PC-9 (cell line): ENCODE data around the gene RPS2. TPM values are rescaled to one million over a fixed set of nuclear protein-coding genes. Genes with fewer than 3 reads are reported as not detected.

Experiments
- BruUV-seq: library from RNA; stranded (reverse); fragments of 400-500 nt; replicated peaks from 2 replicates; lab custom pipeline; 2021; lab: Mats Ljungman, UMichigan
- CTCF ChIA-PET: fragments of 300-600 bp; sonication (Branson Sonifier 250); formaldehyde crosslinking; loops from one replicate; lab custom pipeline; 2022; ENCODE audit warnings: antibody characterized with exemption; lab: Charles Lee
- POLR2A ChIA-PET: fragments of 300-600 bp; sonication (Branson Sonifier 250); formaldehyde crosslinking; loops from one replicate; lab custom pipeline; 2022; ENCODE audit warnings: antibody characterized with exemption; ENCODE audit not compliant: unreplicated experiment; lab: Charles Lee
- DNase-seq, 2 experiments: peaks; one replicate each; pipeline versions ENCODE4 v3.0.0 to v3.0.0-alpha.2; 2015 to 2022; ENCODE audit warnings: mixed read lengths in 1 of 2
- H2AFZ ChIP-seq: fragments of 200-600 bp; sonication (generic); 2 replicates; pipeline ENCODE4 v1.8.1; 2017; ENCODE audit warnings: antibody characterized with exemption
- H3F3A ChIP-seq: fragments of 200-600 bp; sonication (generic); 2 replicates; pipeline ENCODE4 v1.8.1; 2017; ENCODE audit warnings: antibody characterized with exemption, mild to moderate bottlenecking, low read depth; ENCODE audit not compliant: insufficient read depth
- H3K27ac ChIP-seq: fragments of 200-600 bp; sonication (generic); 2 replicates; pipeline ENCODE4 v1.6.1; 2016; ENCODE audit warnings: mixed run types
- H3K27me3 ChIP-seq: fragments of 200-600 bp; sonication (generic); 2 replicates; pipeline ENCODE4 v1.6.1; 2016; ENCODE audit warnings: low read depth, mixed run types; ENCODE audit not compliant: insufficient read depth
- H3K36me3 ChIP-seq: fragments of 200-600 bp; sonication (generic); 2 replicates; pipeline ENCODE4 v1.6.1; 2016; ENCODE audit warnings: low read depth, mixed run types
- H3K4me1 ChIP-seq: fragments of 200-600 bp; sonication (generic); replicated peaks from 2 replicates; pipeline ENCODE4 v1.6.1; 2016; ENCODE audit warnings: mixed run types; ENCODE audit not compliant: insufficient read depth
- H3K4me2 ChIP-seq: fragments of 200-600 bp; sonication (generic); 2 replicates; pipeline ENCODE4 v1.6.1; 2017; ENCODE audit warnings: mixed run types
- H3K4me3 ChIP-seq: fragments of 200-600 bp; sonication (generic); 2 replicates; pipeline ENCODE4 v1.6.1; 2016; ENCODE audit warnings: mixed run types
- H3K79me2 ChIP-seq: fragments of 200-600 bp; sonication (generic); 2 replicates; pipeline ENCODE4 v1.6.1; 2017; ENCODE audit warnings: low read depth, mixed run types
- H3K9me2 ChIP-seq: fragments of 200-600 bp; sonication (generic); 2 replicates; pipeline ENCODE4 v1.8.1; 2017; ENCODE audit warnings: mild to moderate bottlenecking; ENCODE audit not compliant: insufficient read depth
- H3K9me3 ChIP-seq: fragments of 200-600 bp; sonication (generic); 2 replicates; pipeline ENCODE4 v1.8.1; 2016; ENCODE audit warnings: low read depth; ENCODE audit not compliant: insufficient read depth
- H4K20me1 ChIP-seq: fragments of 200-600 bp; sonication (generic); 2 replicates; pipeline ENCODE4 v1.8.1; 2017; ENCODE audit not compliant: insufficient read depth
- CTCF ChIP-seq: fragments of 200-600 bp; sonication (generic); conservative IDR thresholded peaks from 2 replicates; pipeline ENCODE4 v1.6.1; 2017; ENCODE audit warnings: mixed run types, antibody characterized with exemption, mild to moderate bottlenecking, moderate library complexity
- EZH2 ChIP-seq: fragments of 200-600 bp; sonication (generic); IDR thresholded peaks from 2 replicates; pipeline ENCODE4 v1.8.0; 2017; ENCODE audit warnings: antibody characterized with exemption, low read depth
- intact Hi-C: fragments of 100-400 bp; cut with micrococcal nuclease; formaldehyde crosslinking; loops from one replicate; pipeline ENCODE4 v1.10.0; 2022; ENCODE audit not compliant: unreplicated experiment
- total RNA-seq: library from RNA; stranded (reverse); gene quantifications from 2 replicates; pipeline ENCODE4 v1.2.3, GENCODE V29; 2021

Gene RPS2
- total RNA-seq, 1 experiment from 2014 or later: 3,808 TPM

- TF ChIP-seq EZH2 (no peak), CTCF (peak; percentile 85)
- no peak overlapping the region for H3K27ac ChIP-seq
- no peak overlapping the region for H3K4me2 ChIP-seq
- H3K9me2 ChIP-seq: no peaks in the 10 kb centered on the region
- H3K36me3 ChIP-seq: 0 out of 2 replicates have a peak, but pooled peaks cover 5% of the 10 kb centered on the region
- POLR2A ChIA-PET: interaction anchor here (0.6 kb wide), 2 partner anchors 136 to 151 kb away, joined by 4 to 12 read pairs; partner anchors contain the start of gene TRAF7
- H2AFZ ChIP-seq: no peak overlapping the region
- H3F3A ChIP-seq: peaks cover 14% of the 10 kb centered on the region; the same call in 1 of the 2 replicates
- H3K27me3 ChIP-seq: no peaks in the 10 kb centered on the region
- H3K4me3 ChIP-seq: no peak overlapping the region
- peaks cover 13% of the 10 kb centered on the region for H3K4me1 ChIP-seq
- peak; percentile 56 to 82 for DNase-seq
- peaks cover 52% of the 10 kb centered on the region for H4K20me1 ChIP-seq
- peaks cover 57% of the 10 kb centered on the region for H3K79me2 ChIP-seq
- CTCF ChIA-PET: interaction anchor here (0.6 to 1.4 kb wide), 3 partner anchors 103 to 151 kb away, joined by 3 to 9 read pairs (median 4); partner anchors contain the start of gene TRAF7
- BruUV-seq: no TSS peak
- intact Hi-C loops: loop anchor here (10.0 kb wide), 1 partner anchor 251 kb away; the partner anchor contains the start of gene ECI1
- H3K9me3 ChIP-seq: no peaks in the 10 kb centered on the region
Observed at GRCh38 chr16:2003827-2004641, 39.4 kb upstream of the RPS2 start.

- H4K20me1 ChIP-seq: peaks cover 46% of the 10 kb centered on the region
- TF ChIP-seq CTCF: no peak
- no peak for TF ChIP-seq EZH2
- H3K36me3 ChIP-seq: 0 out of 2 replicates have a peak, but pooled peaks cover 5% of the 10 kb centered on the region
- peaks cover 12% of the 10 kb centered on the region for H3K4me1 ChIP-seq
- intact Hi-C loops: loop anchor here (10.0 kb wide), 1 partner anchor 251 kb away; the partner anchor contains the start of gene ECI1
- no peak overlapping the region for H3K27ac ChIP-seq
- ChIA-PET POLR2A (interaction anchor here (0.6 kb wide), 1 partner anchor 137 kb away, joined by 12 read pairs; no protein-coding TSS in a partner anchor), CTCF (interaction anchor here (0.5 to 1.4 kb wide), 2 partner anchors 137 to 217 kb away, joined by 3 to 6 read pairs; no protein-coding TSS in a partner anchor)
- peaks cover 7% of the 10 kb centered on the region; the same call in 1 of the 2 replicates for H3F3A ChIP-seq
- H3K79me2 ChIP-seq: peaks cover 50% of the 10 kb centered on the region
- no peak overlapping the region for H3K4me3 ChIP-seq
- no peak overlapping the region for H2AFZ ChIP-seq
- BruUV-seq: no TSS peak
- H3K4me2 ChIP-seq: no peak overlapping the region
- H3K9me3 ChIP-seq: no peaks in the 10 kb centered on the region
- no peak for DNase-seq
- no peaks in the 10 kb centered on the region for H3K27me3 ChIP-seq
- no peaks in the 10 kb centered on the region for H3K9me2 ChIP-seq
Observed at GRCh38 chr16:2003231-2003826, 38.7 kb upstream of the RPS2 start.
